ENCODE data around the gene C4orf50. TPM values are rescaled to one million over a fixed set of nuclear protein-coding genes. Genes with fewer than 3 reads are reported as not detected.

Gene C4orf50
- polyA plus RNA-seq, 3 donors = not detected

GRCh38 chr4:6024313-6024960, 6.2 kb upstream of the C4orf50 start:
- WGBS (ENCODE audit: insufficient coverage) = 96% methylated on average over 16 of the region's 20 CpGs

GRCh38 chr4:6023731-6024130, 5.5 kb upstream of the C4orf50 start:
- Histone ChIP-seq H3K4me1 (ENCODE audit: control insufficient read depth in 1 of 2, insufficient read depth in 2 of 2, low read length in 2 of 2) (no peaks in the 10 kb centered on the region), H3K4me3 (replicated peaks in 1 of 3; ENCODE audit: low read depth in 2 of 3, low read length in 3 of 3) (no peak overlapping the region), H4K20me1 (ENCODE audit: insufficient read depth, low read length) (no peaks in the 10 kb centered on the region), H3K4me2 (replicated peaks; ENCODE audit: extremely low read depth, low read length, poor library complexity, severe bottlenecking) (no peak overlapping the region), H2AFZ (ENCODE audit: insufficient read depth, low read depth, low read length, poor library complexity, severe bottlenecking) (no peak overlapping the region), H3K9me3 (replicated peaks in 1 of 2; ENCODE audit: control insufficient read depth in 1 of 2, insufficient read depth in 1 of 2, low read length in 2 of 2) (no peaks in the 10 kb centered on the region), H3K9ac (ENCODE audit: insufficient read depth, low read length, poor library complexity, severe bottlenecking) (no peak overlapping the region), H3K27me3 (ENCODE audit: control insufficient read depth in 2 of 2, insufficient read depth in 2 of 2, low read length in 2 of 2) (no peaks in the 10 kb centered on the region), H3K79me2 (ENCODE audit: insufficient read depth, low read length) (no peaks in the 10 kb centered on the region), H3K36me3 (replicated peaks in 1 of 2; ENCODE audit: control insufficient read depth in 1 of 2, insufficient read depth in 2 of 2, low read length in 2 of 2) (no peaks in the 10 kb centered on the region), H3K27ac (ENCODE audit: low read depth in 1 of 2, low read length in 2 of 2) (no peak overlapping the region)
- H3K4me1 Mint-ChIP-seq = no peaks in the 10 kb centered on the region
- H3K4me3 Mint-ChIP-seq = no peak overlapping the region
- H3K27ac Mint-ChIP-seq = no peak overlapping the region
- no peaks in the 10 kb centered on the region for H3K9me3 Mint-ChIP-seq
- H3K36me3 Mint-ChIP-seq = no peaks in the 10 kb centered on the region
- TF ChIP-seq CTCF (IDR thresholded peaks at IDR 0.05) = no peak
- peaks cover 4 to 5% (median 4%) of the 10 kb centered on the region in 3 donors for H3K27me3 Mint-ChIP-seq (ENCODE audit: low read depth in 3 of 3)
- WGBS (ENCODE audit: insufficient coverage) = 67% methylated on average over 10 of the region's 10 CpGs
- intact Hi-C loops (cut with micrococcal nuclease) = no loop called here
- DNase-seq = no peak

More at GRCh38 chr4:6024313-6024960, 6.2 kb upstream of the C4orf50 start:
- no peaks in the 10 kb centered on the region for H3K9me3 ChIP-seq (replicated peaks in 1 of 2; ENCODE audit: control insufficient read depth in 1 of 2, insufficient read depth in 1 of 2, low read length in 2 of 2)
- H3K4me1 Mint-ChIP-seq = no peaks in the 10 kb centered on the region
- H3K4me3 Mint-ChIP-seq = no peak overlapping the region
- H3K27ac ChIP-seq (ENCODE audit: low read depth in 1 of 2, low read length in 2 of 2) = no peak overlapping the region
- H4K20me1 ChIP-seq (ENCODE audit: insufficient read depth, low read length) = no peaks in the 10 kb centered on the region
- intact Hi-C loops (cut with micrococcal nuclease) = no loop called here
- H3K36me3 Mint-ChIP-seq = no peaks in the 10 kb centered on the region
- TF ChIP-seq CTCF (IDR thresholded peaks at IDR 0.05) = no peak
- no peaks in the 10 kb centered on the region for H3K9me3 Mint-ChIP-seq
- no peak overlapping the region for H3K4me3 ChIP-seq (replicated peaks in 1 of 3; ENCODE audit: low read depth in 2 of 3, low read length in 3 of 3)
- no peaks in the 10 kb centered on the region for H3K79me2 ChIP-seq (ENCODE audit: insufficient read depth, low read length)
- no peaks in the 10 kb centered on the region for H3K27me3 ChIP-seq (ENCODE audit: control insufficient read depth in 2 of 2, insufficient read depth in 2 of 2, low read length in 2 of 2)
- no peak overlapping the region for H3K27ac Mint-ChIP-seq
- no peaks in the 10 kb centered on the region for H3K36me3 ChIP-seq (replicated peaks in 1 of 2; ENCODE audit: control insufficient read depth in 1 of 2, insufficient read depth in 2 of 2, low read length in 2 of 2)
- no peak for DNase-seq
- no peak overlapping the region for H2AFZ ChIP-seq (ENCODE audit: insufficient read depth, low read depth, low read length, poor library complexity, severe bottlenecking)
- peaks cover 0 to 5% (median 4%) of the 10 kb centered on the region in 3 donors for H3K27me3 Mint-ChIP-seq (ENCODE audit: low read depth in 3 of 3)
- no peaks in the 10 kb centered on the region for H3K4me1 ChIP-seq (ENCODE audit: control insufficient read depth in 1 of 2, insufficient read depth in 2 of 2, low read length in 2 of 2)
- H3K9ac ChIP-seq (ENCODE audit: insufficient read depth, low read length, poor library complexity, severe bottlenecking) = no peak overlapping the region
- H3K4me2 ChIP-seq (replicated peaks; ENCODE audit: extremely low read depth, low read length, poor library complexity, severe bottlenecking) = no peak overlapping the region
